Dedifferentiated amniotic fluid mesenchymal stem cell (primary cell): ENCODE results near the gene FIS1.
"Not testable (repeated sequence)": the region's sequence is repeated elsewhere in the genome, so short reads cannot be mapped to it uniquely, and the experiment has no call there.

Experiments used
- DNase-seq: peaks from one replicate; pipeline ENCODE4 v3.0.0-alpha.2; 2016; ENCODE audit errors: extremely low spot score

Gene FIS1

GRCh38 chr7:101255796-101256195 lies 10.9 kb upstream of the FIS1 start:
- no peak for DNase-seq

GRCh38 chr7:101253199-101253598 lies 8.3 kb upstream of the FIS1 start:
- DNase-seq, result not testable (repeated sequence)

GRCh38 chr7:101251871-101252659 lies 7.2 kb upstream of the FIS1 start:
- peak; percentile 97 for DNase-seq

- no peak for DNase-seq
These were observed 5.4 kb upstream of the FIS1 start for GRCh38 chr7:101250324-101250723.

- no peak for DNase-seq
These were observed 3.4 kb upstream of the FIS1 start for GRCh38 chr7:101248276-101248675.

- no peak for DNase-seq
These were observed 327 bp upstream of the FIS1 start for GRCh38 chr7:101245147-101245668.

- DNase-seq, result no peak
These were observed 1.1 kb downstream of the FIS1 start for GRCh38 chr7:101243646-101244374.

GRCh38 chr7:101241443-101242349 lies 3.2 kb downstream of the FIS1 start:
- DNase-seq, result no peak

- no peak for DNase-seq
These were observed 3.9 kb downstream of the FIS1 start for GRCh38 chr7:101241015-101241363.

- DNase-seq, result no peak
These were observed 4.5 kb downstream of the FIS1 start for GRCh38 chr7:101240226-101241014.

GRCh38 chr7:101239951-101240220 lies 5.0 kb downstream of the FIS1 start:
- no peak for DNase-seq

GRCh38 chr7:101239191-101239950 lies 5.5 kb downstream of the FIS1 start:
- DNase-seq, result no peak

- DNase-seq, result no peak
These were observed 6.4 kb downstream of the FIS1 start for GRCh38 chr7:101238226-101239182.

- DNase-seq, result no peak
These were observed 7.4 kb downstream of the FIS1 start, which contains the start of gene CLDN15 for GRCh38 chr7:101237206-101238067. TSS of gene CLDN15 (minus strand) at chr7:101237802. CDS start at chr7:101237581, 221 bp downstream.

GRCh38 chr7:101236292-101236835 lies 8.5 kb downstream of the FIS1 start:
- DNase-seq, result no peak

GRCh38 chr7:101235522-101235921 lies 9.4 kb downstream of the FIS1 start:
- no peak for DNase-seq

GRCh38 chr7:101235050-101235449 lies 9.8 kb downstream of the FIS1 start:
- no peak for DNase-seq

- no peak for DNase-seq
These were observed 10.2 kb downstream of the FIS1 start for GRCh38 chr7:101234636-101235035.
